ENCODE measurements around the gene SOHLH2. TPM values are rescaled to one million over a fixed set of nuclear protein-coding genes. Genes with fewer than 3 reads are reported as not detected.

Gene SOHLH2
- total RNA-seq, 1 experiment from 2014 or later, result 1.6 TPM

DNA sequence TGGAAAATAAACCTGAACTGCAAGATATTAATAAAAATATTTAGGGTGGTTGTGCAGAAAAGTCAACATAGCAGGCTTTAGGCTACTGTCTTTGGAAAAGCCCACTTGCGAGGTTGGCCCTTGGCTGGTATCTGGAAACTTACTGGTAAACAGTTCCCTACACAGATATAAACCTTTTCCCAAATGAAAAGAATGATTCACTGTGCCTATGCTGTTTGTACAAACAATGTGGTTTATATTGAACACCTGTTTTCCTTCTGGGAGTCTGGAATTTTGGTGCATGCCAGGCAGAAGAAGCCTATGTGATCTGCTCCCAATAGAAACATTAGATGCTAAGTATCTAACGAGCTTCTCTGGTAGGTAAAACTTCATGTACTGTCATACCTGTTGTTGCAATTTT, 29.7 kb upstream of the SOHLH2 start:
- CTCF ChIA-PET, result no interaction called here
- no TSS peak for BruUV-seq (replicated peaks)

GRCh38 chr13:36242761-36243160, 28.4 kb upstream of the SOHLH2 start:
- Histone ChIP-seq H3K27me3 (replicated peaks; ENCODE audit: insufficient read depth, low read depth, low read length, poor library complexity) (no peaks in the 10 kb centered on the region), H3K9me3 (ENCODE audit: low read depth, low read length, poor library complexity, severe bottlenecking) (no peaks in the 10 kb centered on the region), H3K36me3 (ENCODE audit: insufficient read depth, low read length, poor library complexity, severe bottlenecking) (no peaks in the 10 kb centered on the region), H3K27ac (ENCODE audit: low read depth, low read length, poor library complexity, severe bottlenecking) (no peak overlapping the region), H3K4me3 (ENCODE audit: low read depth, low read length, poor library complexity, severe bottlenecking) (no peak overlapping the region), H3K4me1 (ENCODE audit: insufficient read depth, low read length, poor library complexity, severe bottlenecking) (no peaks in the 10 kb centered on the region)
- intact Hi-C loops (cut with micrococcal nuclease; ENCODE audit: unreplicated experiment), result no loop called here
- POLR2A ChIA-PET (ENCODE audit: low non-redundant PET), result no interaction called here
- no peak for DNase-seq (ENCODE audit: low spot score)
- TF ChIP-seq CTCF (conservative IDR thresholded peaks at IDR 0.05; ENCODE audit: low read depth, low read length) (no peak), EZH2 (IDR thresholded peaks at IDR 0.05; ENCODE audit: borderline replicate concordance, low read depth, low read length, poor library complexity, severe bottlenecking) (no peak)
- CTCF ChIA-PET, result no interaction called here
- no TSS peak for BruUV-seq (replicated peaks)

More for the DNA sequence above, 29.7 kb upstream of the SOHLH2 start:
- Histone ChIP-seq H3K9me3 (ENCODE audit: low read depth, low read length, poor library complexity, severe bottlenecking) (no peaks in the 10 kb centered on the region), H3K27ac (ENCODE audit: low read depth, low read length, poor library complexity, severe bottlenecking) (no peak overlapping the region), H3K27me3 (replicated peaks; ENCODE audit: insufficient read depth, low read depth, low read length, poor library complexity) (no peaks in the 10 kb centered on the region), H3K4me3 (ENCODE audit: low read depth, low read length, poor library complexity, severe bottlenecking) (no peak overlapping the region), H3K4me1 (ENCODE audit: insufficient read depth, low read length, poor library complexity, severe bottlenecking) (no peaks in the 10 kb centered on the region), H3K36me3 (ENCODE audit: insufficient read depth, low read length, poor library complexity, severe bottlenecking) (no peaks in the 10 kb centered on the region)
- intact Hi-C loops (cut with micrococcal nuclease; ENCODE audit: unreplicated experiment), result no loop called here
- POLR2A ChIA-PET (ENCODE audit: low non-redundant PET), result no interaction called here
- no peak for DNase-seq (ENCODE audit: low spot score)
- TF ChIP-seq EZH2 (IDR thresholded peaks at IDR 0.05; ENCODE audit: borderline replicate concordance, low read depth, low read length, poor library complexity, severe bottlenecking) (no peak), CTCF (conservative IDR thresholded peaks at IDR 0.05; ENCODE audit: low read depth, low read length) (no peak)

DNA sequence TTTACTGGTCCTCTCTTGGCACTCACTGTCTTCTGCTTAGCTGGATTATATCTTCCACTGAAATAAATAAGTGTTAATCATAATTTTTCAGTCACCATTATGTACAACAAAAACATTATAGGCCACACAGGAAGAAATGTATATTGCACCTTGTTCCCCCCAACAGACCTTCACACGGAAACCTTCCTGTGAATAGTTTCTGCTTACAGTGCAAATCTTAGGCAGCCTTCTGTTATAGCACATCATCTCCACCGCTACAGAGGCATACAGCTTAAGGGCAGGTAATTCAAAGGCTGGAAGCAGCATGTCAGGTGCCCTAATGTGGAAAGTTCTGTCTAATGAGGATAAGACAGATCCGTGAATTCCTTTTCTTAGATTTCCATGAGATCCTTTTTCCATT, 16.9 kb upstream of the SOHLH2 start:
- H3K4me3 ChIP-seq (ENCODE audit: low read depth, low read length, poor library complexity, severe bottlenecking), result no peak overlapping the region
- no peak for TF ChIP-seq EZH2 (IDR thresholded peaks at IDR 0.05; ENCODE audit: borderline replicate concordance, low read depth, low read length, poor library complexity, severe bottlenecking)
- no peak for TF ChIP-seq CTCF (conservative IDR thresholded peaks at IDR 0.05; ENCODE audit: low read depth, low read length)
- H3K9me3 ChIP-seq (ENCODE audit: low read depth, low read length, poor library complexity, severe bottlenecking), result peaks cover 7% of the 10 kb centered on the region
- no peak overlapping the region for H3K27ac ChIP-seq (ENCODE audit: low read depth, low read length, poor library complexity, severe bottlenecking)
- no peaks in the 10 kb centered on the region for H3K27me3 ChIP-seq (replicated peaks; ENCODE audit: insufficient read depth, low read depth, low read length, poor library complexity)
- H3K4me1 ChIP-seq (ENCODE audit: insufficient read depth, low read length, poor library complexity, severe bottlenecking), result no peaks in the 10 kb centered on the region
- DNase-seq (ENCODE audit: low spot score), result no peak
- ChIA-PET POLR2A (ENCODE audit: low non-redundant PET) (no interaction called here), CTCF (no interaction called here)
- intact Hi-C loops (cut with micrococcal nuclease; ENCODE audit: unreplicated experiment), result no loop called here
- H3K36me3 ChIP-seq (ENCODE audit: insufficient read depth, low read length, poor library complexity, severe bottlenecking), result no peaks in the 10 kb centered on the region
- no TSS peak for BruUV-seq (replicated peaks)
